ENCODE data around the gene LYL1.

- no peak for TF ChIP-seq CTCF (IDR thresholded peaks at IDR 0.05)
- no peak for TF ChIP-seq EZH2phosphoT487 (IDR thresholded peaks at IDR 0.05)
Measured at GRCh38 chr19:13102416-13102665, 317 bp downstream of the LYL1 start.
